ENCODE measurements around the gene ALKBH5.

The ALKBH5 gene

GRCh38 chr17:18159551-18160120 is 24.0 kb upstream of the ALKBH5 start:
- DNase-seq, result no peak

- DNase-seq, result no peak
Measured at GRCh38 chr17:18160128-18160856, 23.3 kb upstream of the ALKBH5 start.

DNA sequence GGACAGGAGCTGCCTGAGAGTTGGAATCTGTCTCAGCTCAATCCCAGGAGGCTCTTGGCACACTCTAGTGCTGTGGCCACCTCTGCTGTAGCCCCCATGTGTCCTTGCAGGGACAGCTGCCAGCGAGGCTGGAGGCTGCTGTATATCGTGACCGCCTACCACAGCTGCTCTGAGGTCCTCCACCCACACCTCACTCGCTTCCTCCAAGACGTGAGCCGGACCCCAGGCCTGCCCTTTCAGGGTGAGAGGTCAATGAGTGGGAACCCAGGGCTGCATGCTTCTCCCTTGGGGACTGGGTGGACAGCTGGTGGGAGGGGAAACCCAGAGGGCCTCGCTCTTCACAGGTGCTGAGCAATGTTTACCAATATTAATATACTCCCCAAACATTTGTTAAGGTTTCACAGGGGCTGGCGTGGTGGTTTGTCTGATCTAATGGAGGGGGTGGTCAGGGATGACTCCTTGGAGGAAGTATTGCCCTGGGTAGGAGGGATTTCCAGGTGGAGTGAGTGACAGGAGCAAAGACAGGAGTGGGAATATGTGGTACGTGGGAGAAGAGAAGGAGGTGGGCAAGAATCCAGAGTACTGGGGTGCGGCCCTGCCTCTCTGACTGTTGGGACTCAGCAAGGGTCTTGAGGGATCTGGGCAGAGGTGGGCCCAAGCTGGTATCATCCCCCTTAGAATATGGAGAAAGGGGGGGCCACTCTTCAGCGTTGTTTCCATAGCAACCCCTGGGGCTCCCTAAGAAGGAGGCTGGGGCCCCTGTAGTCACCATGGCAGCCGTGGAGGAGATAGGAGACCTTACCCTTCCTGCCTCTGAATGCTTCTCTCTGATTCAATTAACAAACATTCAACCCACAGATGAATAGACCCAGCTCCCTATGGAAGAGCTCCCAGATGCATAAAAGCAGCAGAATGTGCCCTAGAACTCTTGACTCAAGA is 22.2 kb upstream of the ALKBH5 start:
- no peak for DNase-seq

GRCh38 chr17:18163547-18163946 is 20.1 kb upstream of the ALKBH5 start:
- DNase-seq, result no peak

- no peak for DNase-seq
Measured at GRCh38 chr17:18166894-18167293, 16.7 kb upstream of the ALKBH5 start.

GRCh38 chr17:18167421-18167820 is 16.2 kb upstream of the ALKBH5 start:
- no peak for DNase-seq

- no peak for DNase-seq
Measured at GRCh38 chr17:18172531-18173278, 10.9 kb upstream of the ALKBH5 start.

DNA sequence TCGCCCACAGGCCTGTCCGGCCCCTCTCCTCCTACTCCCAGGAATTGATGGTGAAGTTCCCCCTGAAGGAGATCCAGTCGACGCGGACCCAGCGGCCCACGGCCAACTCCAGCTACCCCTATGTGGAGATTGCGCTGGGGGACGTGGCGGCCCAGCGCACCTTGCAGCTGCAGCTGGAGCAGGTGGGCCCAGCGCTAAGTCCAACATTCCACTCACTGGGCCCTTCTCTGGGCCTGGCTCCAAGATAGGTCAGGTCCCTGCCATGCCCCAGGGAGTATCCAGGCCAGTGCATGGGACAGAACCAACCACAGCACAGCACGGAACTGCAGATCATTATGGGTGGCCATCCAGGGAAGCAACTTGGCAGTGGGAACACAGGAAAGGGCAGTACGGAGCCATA is 9.9 kb upstream of the ALKBH5 start:
- no peak for DNase-seq

- no peak for DNase-seq
Measured at GRCh38 chr17:18176176-18176575, 7.5 kb upstream of the ALKBH5 start.

- no peak for DNase-seq
Measured at GRCh38 chr17:18177133-18177532, 6.5 kb upstream of the ALKBH5 start.

DNA sequence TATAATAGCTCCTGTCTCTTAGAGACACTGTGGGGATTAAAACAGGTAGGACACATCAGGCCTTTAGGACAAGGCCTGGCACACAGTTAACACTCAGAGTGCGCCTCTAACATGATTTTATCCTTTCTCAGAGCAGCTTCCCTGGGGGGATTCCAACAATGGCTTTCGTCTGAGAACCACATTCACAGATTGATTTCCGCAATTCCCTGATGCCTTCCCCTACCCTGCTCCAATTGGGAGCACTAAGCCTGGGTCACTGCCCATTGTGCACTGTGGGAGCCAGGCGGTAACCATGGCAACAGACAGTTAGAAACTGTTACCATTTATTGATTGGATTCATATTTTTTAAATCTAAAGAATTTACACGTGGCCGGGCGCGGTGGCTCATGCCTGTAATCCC is 5.9 kb upstream of the ALKBH5 start:
- DNase-seq, result no peak

GRCh38 chr17:18179196-18179595 is 4.4 kb upstream of the ALKBH5 start:
- DNase-seq, result no peak

GRCh38 chr17:18179804-18180203 is 3.8 kb upstream of the ALKBH5 start:
- DNase-seq, result no peak

DNA sequence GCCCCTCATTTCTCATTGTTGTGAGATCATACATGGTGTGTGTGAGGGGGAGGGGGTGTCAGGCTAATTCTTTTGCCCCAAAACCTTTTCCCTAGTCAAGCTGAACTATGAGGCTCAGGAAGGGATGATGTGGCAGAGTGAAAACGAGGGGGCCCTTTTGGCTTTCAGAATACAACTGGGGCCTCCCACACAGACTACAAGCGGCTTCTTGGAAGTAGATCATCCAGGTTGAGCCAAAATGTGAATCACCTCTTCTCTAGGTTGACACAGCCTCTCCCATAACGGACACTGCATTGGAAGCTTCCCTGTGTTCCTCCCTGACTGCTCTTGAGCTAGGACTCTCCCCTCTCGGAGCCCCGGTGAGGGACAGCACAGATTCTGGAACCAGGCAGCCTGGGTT is 2.3 kb upstream of the ALKBH5 start:
- DNase-seq, result no peak

DNA sequence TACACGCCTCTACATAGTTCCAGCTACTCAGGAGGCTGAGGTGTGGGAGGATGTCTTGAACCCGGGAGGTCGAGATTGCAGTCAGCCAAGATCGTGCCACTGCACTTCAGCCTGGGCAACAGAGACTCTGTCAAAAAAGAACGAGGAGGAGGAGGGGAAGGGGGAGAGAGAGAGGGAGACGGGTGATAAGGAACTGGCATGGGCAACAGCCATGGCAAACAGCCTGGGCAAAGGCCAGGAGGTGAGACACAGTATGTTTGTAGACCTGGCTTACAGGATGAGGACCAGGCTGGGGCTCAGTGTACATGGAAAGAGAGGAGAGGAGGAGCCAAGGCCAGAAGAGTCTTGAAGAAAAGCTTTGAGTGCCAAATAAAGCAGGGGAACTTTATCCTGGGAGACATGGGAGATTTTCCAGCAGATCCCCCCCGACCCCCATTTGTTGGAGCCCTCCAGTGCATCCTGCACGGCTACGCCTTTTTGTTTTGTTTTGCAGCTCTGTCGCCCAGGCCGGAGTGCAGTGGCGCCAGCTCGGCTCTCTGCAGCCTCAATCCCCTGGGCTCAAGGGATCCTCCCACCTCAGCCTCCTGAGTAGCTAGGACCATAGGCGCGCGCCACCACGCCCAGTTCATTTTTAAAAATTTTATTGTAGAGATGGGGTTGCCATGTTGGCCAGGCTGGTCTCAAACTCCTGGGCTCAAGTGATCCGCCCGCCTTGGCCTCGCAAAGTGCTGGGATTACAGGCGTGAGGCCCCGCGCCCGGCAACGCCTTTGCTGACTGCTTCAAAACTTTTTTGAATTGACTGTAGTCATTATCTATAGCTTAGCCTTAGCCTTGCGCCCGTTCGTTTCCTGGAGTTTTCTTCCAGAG is 1.3 kb upstream of the ALKBH5 start:
- no peak for DNase-seq

DNA sequence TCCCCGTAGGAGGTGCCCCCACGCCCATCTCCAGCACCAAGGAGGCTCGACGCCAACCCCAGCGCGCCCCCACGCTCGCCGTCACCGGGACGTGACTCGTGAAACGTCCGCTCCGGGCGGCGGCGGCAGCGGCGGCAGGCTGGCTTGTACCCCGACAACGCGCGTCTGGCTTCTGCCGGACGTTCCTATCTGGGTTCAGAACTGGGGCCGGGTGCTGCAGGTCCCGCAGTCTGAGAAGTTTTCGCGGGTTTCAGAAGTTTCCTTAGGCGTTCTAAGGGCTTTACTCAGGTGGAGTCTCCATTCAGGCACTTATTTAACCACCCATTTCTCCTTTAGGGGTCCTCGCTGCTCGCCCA is 672 bp upstream of the ALKBH5 start:
- DNase-seq, result no peak

DNA sequence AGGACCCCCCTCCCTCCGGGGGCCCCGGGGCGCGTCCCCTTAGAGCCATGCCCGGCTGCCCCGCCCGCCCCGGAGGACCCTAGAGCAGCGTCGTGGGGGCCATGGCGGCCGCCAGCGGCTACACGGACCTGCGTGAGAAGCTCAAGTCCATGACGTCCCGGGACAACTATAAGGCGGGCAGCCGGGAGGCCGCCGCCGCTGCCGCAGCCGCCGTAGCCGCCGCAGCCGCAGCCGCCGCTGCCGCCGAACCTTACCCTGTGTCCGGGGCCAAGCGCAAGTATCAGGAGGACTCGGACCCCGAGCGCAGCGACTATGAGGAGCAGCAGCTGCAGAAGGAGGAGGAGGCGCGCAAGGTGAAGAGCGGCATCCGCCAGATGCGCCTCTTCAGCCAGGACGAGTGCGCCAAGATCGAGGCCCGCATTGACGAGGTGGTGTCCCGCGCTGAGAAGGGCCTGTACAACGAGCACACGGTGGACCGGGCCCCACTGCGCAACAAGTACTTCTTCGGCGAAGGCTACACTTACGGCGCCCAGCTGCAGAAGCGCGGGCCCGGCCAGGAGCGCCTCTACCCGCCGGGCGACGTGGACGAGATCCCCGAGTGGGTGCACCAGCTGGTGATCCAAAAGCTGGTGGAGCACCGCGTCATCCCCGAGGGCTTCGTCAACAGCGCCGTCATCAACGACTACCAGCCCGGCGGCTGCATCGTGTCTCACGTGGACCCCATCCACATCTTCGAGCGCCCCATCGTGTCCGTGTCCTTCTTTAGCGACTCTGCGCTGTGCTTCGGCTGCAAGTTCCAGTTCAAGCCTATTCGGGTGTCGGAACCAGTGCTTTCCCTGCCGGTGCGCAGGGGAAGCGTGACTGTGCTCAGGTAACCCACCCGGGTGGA is 759 bp downstream of the ALKBH5 start:
- DNase-seq, result no peak

DNA sequence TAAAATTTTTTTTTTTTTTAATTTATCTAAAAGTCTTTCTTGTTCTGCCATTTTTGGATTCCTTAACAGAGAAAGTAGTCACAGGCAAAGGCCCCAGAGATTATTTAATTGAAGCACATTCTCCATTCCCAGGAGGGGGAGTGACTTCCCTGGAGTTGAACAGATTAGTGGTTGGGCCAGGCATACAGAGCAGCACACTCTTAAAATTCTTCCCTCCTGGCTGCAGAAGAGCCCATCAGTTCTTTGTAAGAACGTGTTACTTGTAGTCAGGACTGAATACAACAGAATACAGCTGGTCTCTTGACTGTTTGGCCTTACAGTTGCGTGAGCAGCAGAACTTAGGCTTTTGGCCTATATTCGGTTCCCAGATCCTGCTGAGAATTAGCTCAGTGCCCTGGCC is 1.8 kb downstream of the ALKBH5 start:
- DNase-seq, result no peak

DNA sequence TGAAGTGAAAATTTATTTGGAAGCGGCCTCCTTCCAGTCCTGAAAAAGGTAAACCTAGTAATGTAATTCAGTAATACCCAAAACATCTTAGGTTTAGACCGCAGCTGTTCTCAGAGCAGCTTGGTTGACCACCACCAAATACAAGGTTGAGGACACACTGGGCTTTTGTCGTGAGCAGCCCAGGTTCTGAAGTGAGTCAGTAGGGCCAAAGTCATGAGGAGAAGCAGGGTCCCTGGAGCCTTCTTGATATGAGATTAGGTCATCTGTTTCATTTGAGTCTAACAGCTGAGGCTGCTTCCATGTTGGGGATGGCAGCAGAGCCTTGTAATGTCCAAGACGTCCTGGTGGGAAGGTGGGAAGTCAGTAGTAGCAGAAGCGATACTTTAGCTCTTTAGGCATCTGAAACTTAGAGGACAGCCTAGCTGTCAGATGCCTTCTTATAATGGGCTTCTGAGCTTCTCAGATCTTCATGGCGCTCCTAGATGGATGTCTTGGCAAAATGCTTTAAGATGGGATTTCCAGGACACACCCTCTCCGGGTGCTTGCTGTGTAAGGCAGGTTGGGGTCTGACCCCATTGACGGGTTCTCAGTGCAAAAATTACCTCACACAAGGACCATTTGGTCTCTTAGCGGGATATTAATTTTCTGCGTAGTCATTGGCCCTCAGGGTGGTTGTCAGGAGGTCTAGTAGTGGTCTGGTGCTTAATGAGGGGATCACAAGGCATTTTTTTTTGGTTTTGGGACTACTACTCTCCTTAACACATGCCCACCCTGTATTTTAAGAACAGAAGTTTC is 2.4 kb downstream of the ALKBH5 start:
- DNase-seq, result no peak

DNA sequence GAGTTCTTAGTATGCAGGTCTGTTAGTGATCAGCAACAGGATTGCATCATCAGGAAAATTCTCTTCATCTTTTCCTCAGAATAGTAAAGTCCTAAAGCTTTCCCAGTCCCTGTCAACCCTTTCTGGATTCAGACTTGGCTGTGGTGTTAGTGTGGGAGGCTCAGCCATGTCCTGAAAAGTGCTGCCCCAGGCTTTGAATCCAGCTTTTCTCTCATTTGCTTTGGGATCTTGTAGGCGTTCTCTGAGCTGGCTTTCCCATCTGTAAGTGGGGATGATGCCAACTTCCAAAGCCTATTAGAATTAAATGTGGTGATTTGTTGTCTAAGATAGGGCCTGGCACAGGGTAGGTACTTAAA is 3.0 kb downstream of the ALKBH5 start:
- DNase-seq, result no peak
